ENCODE results near the gene FOXRED2.
"Not testable (repeated sequence)": the region's sequence is repeated elsewhere in the genome, so short reads cannot be mapped to it uniquely, and the experiment has no call there.

FOXRED2 gene

GRCh38 chr22:36506637-36507517, at the start of gene FOXRED2:
Gene FOXRED2 (minus strand): TSS chr22:36507040. CDS start chr22:36506422, 618 bp downstream.
- DNase-seq (ENCODE audit: low read depth in 3 of 3): peak; percentile 77 to 82 (median 78)

GRCh38 chr22:36554098-36554497, 47.3 kb upstream of the FOXRED2 start:
- no peak for DNase-seq (ENCODE audit: low read depth in 3 of 3)

DNA sequence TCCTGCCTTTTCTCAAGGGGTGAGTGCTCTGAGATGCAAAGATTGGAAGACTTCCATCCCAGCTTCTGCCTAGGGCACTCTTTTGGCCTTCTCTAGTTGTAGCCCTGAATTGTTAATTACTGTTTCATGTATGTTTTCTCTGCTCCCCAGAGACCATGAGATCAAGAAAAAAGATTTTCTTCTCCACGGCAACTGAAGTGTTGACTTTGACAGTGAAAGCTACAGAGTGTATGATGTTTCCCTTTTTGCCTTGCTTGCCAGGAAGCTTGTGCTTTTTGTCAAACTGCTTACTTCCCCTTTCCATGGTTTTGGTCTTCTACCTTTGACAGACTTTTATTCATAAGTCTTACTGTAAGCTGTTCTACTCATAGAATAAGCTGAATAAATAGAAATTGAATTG, 45.4 kb upstream of the FOXRED2 start:
- no peak for DNase-seq (ENCODE audit: low read depth in 3 of 3)

GRCh38 chr22:36550701-36551495, 44.1 kb upstream of the FOXRED2 start:
- no peak for DNase-seq (ENCODE audit: low read depth in 3 of 3)

- no peak for DNase-seq (ENCODE audit: low read depth in 3 of 3)
Measured at GRCh38 chr22:36549033-36549432, 42.2 kb upstream of the FOXRED2 start.

DNA sequence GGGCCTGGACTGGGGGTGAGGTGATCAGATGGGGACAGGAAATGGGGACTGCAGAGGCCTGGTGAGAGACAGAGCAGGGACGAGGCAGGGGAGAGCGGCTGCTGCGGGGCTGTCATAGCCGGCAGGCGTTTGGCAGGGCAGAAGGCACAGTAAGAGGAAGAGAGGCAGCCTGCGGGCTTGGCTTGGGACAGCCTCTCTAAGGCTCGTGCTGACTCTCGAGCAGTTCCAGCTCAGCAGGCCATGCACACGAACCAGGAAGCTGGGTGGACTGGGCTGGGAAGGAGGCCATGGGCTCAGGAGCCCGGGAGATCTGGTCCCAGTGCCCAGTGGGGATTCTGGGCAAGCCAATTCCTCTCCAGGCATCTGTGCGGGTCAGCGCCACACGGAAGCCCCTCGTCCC, 41.8 kb upstream of the FOXRED2 start:
- DNase-seq (ENCODE audit: low read depth in 3 of 3): no peak

DNA sequence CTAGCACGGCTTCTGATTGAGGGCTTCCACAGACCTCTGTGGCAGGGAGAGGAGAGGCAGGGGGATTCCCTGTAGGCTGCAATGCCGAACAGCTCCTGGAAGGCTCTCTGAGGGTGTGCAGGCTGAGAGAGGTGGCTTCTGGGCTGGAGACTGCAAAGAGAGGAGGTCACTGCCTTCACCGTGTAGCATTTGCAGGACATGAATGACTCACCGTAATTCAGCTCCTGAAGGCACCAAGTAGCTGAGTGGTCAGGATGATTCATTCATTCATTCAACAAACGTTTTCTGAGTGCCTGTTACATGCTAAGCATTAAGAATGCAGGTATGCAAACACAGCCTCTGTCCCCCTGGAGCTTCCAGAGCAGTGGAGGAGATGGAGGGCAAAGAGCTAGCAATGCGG, 40.1 kb upstream of the FOXRED2 start:
- DNase-seq (ENCODE audit: low read depth in 3 of 3): no peak

DNA sequence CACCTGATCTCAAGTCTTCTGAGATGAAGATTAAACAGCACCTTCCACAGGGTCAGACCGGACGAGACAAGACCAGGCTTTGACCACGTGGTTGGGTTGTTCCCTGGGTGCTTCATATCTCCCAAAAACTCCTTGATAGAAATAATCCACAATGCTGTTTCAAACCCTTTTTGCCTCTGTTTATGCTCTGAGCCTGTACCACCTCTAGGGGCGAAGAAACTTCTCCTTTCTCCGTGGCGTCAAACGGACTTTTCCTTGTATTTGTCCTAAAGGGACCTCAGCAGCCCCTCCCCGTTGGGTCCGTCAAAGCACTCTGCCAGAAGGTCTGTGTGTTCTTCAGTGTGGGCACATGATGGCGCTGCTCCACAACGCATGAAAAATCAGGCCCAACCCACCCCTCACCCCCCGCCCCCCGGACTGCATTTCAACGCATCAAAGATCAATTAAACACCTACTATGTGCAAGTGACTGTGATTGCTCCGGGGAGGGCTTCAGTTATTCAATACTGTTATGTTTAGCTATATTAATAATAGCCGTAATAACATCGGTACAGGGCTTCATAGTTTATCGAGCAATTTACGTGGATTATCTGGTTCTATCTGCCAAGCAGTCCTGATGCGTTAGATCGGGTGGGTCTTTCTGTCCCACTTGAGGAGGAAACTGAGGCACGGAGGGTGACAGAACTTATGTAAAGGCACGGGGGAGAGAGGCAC, 39.4 kb upstream of the FOXRED2 start:
- DNase-seq (ENCODE audit: low read depth in 3 of 3): no peak

GRCh38 chr22:36544107-36544620, 37.3 kb upstream of the FOXRED2 start:
- no peak for DNase-seq (ENCODE audit: low read depth in 3 of 3)

DNA sequence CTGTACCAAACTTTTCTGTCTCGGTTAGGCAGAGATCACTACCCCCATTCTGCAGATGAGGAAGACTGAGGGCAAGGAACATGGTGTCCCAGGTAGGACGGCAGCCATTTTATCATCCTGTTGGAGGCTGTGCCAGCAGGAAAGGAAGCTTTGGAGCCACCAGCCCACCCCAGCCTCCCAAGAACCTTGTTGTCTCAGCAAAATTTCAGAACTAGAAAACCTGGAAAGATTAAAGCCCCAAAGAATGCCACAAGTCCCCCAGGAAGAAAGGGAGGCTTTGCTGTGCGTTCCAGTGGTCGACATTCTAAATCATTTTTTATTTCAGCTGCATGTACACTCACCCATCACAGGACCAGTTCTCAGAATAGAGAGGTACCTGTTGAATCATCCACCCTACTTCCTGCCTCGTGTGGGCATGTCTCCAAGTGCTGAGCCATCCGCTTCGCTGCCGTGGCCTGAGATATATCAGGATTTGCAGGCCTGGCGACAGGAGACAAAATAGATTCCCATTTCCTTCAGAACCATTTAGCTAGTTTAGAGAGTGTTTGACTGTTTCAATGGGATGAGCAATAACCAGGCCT, 35.1 kb upstream of the FOXRED2 start:
- DNase-seq (ENCODE audit: low read depth in 3 of 3): peak in 2 of 3 experiments; percentile 15 to 18

DNA sequence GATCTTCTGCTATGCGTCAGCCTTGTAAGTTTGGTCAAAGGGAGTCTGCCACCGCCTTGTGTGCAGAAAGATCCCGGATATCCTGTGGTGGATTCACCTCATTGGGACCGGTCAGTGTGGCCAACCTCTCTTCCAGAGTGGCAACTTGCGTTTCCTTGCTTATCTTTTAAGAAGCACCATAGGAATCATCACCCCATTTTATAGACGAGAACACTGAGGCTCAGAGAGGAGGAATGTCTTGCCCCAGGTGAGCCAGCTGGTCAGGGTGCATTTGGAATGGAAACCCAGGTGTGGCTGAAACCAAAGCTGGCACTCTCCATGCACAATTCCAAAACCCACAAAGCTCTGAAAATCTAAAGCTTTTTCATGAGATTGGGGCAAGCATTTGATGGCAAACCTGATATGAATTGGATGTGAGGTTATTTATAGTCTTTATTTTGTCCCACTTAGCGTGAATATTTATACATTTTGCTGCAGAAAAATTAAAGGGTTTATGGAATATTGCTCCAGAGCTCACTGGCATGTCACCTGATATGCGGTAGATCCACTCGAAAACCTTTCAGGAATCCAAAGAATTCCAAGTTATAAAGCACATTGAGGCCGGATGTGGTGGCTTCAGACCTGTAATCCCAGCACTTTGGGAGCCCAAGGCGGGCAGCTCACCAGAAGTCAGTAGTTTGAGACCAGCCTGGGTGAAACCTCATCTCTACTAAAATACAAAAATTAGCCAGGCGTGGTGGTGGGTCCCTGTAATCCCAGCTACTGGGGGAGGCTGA, 34.2 kb upstream of the FOXRED2 start:
- DNase-seq (ENCODE audit: low read depth in 3 of 3): no peak

- no peak for DNase-seq (ENCODE audit: low read depth in 3 of 3)
Measured at GRCh38 chr22:36538529-36538928, 31.7 kb upstream of the FOXRED2 start.

- DNase-seq (ENCODE audit: low read depth in 3 of 3): no peak
Measured at GRCh38 chr22:36536717-36537116, 29.9 kb upstream of the FOXRED2 start.

DNA sequence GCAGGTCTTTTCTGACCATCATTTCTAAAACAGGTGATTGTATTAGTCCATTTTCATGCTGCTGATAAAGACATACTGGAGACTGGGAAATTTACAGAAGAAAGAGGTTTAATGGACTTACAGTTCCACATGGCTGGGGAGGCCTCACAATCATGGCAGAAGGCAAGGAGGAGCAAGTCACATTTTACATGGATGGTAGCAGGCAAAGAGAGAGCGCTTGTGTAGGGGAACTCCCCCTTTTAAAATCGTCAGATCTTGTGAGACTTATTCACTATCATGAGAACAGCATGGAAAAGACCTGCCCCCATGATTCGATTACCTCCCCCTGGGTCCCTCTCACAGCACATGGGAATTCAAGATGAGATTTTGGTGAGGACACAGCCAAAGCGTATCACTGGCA, 26.5 kb upstream of the FOXRED2 start:
- DNase-seq (ENCODE audit: low read depth in 3 of 3): not testable (repeated sequence)

- DNase-seq (ENCODE audit: low read depth in 3 of 3): no peak
Measured at GRCh38 chr22:36532466-36532865, 25.6 kb upstream of the FOXRED2 start.

- peak; percentile 90 to 97 (median 97) for DNase-seq (ENCODE audit: low read depth in 3 of 3)
Measured at GRCh38 chr22:36528795-36529751, 22.2 kb upstream of the FOXRED2 start, which contains the start of gene EIF3D. Gene EIF3D (minus strand): TSS chr22:36529166. CDS start chr22:36526121, 3,045 bp downstream.

DNA sequence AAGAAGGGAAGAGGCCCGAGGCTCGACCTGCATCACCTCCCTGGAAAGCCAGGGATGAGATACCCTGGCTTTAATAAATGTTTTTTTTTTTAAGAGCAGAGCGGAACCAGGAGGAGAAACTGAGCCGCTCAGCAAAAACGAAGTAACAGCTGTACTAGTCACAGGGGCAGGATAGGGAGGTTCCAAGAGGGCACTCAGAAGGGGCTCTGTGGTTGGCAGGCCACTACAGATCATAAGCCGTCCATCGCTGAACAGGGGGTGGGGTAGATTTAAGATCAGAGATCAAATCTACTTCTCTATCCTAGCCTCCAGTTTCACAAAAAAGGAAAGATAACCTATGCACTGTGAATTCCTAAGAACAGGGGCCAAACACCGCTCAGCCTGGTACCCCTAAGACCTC, 21.5 kb upstream of the FOXRED2 start:
- DNase-seq (ENCODE audit: low read depth in 3 of 3): no peak

GRCh38 chr22:36522662-36523061, 15.8 kb upstream of the FOXRED2 start:
- no peak for DNase-seq (ENCODE audit: low read depth in 3 of 3)

GRCh38 chr22:36520423-36520822, 13.6 kb upstream of the FOXRED2 start:
- no peak for DNase-seq (ENCODE audit: low read depth in 3 of 3)

Data from stimulated activated CD4-positive, alpha-beta T cell treated with anti-CD3 and anti-CD28 coated beads, TNF-alpha, amount 100 ng/mL, for 4 hours (primary cell).